Fibroblast of gingiva (primary cell): ENCODE results near the gene ABCC1.
A peak's percentile ranks its signal among the peaks of the same experiment; 100 is the strongest.

Experiments
- DNase-seq: peaks from one replicate; pipeline ENCODE4 v3.0.0-alpha.2; 2011; ENCODE audit warnings: low read depth

The ABCC1 gene

GRCh38 chr16:16021646-16021987 lies 72.2 kb downstream of the ABCC1 start:
- DNase-seq, result no peak

GRCh38 chr16:16021988-16022682 lies 72.7 kb downstream of the ABCC1 start:
- DNase-seq, result peak; percentile 94

- no peak for DNase-seq
These were observed 73.3 kb downstream of the ABCC1 start for GRCh38 chr16:16022683-16023064.

GRCh38 chr16:16025214-16025968 lies 76.0 kb downstream of the ABCC1 start:
- peak; percentile 93 for DNase-seq

GRCh38 chr16:16027728-16028310 lies 78.4 kb downstream of the ABCC1 start:
- DNase-seq, result no peak

GRCh38 chr16:16028311-16028999 lies 79.0 kb downstream of the ABCC1 start:
- no peak for DNase-seq

GRCh38 chr16:16029431-16030011 lies 80.1 kb downstream of the ABCC1 start:
- DNase-seq, result peak; percentile 24

GRCh38 chr16:16030449-16030848 lies 81.0 kb downstream of the ABCC1 start:
- DNase-seq, result no peak

- no peak for DNase-seq
These were observed 82.0 kb downstream of the ABCC1 start for GRCh38 chr16:16031401-16031800.

- no peak for DNase-seq
These were observed 83.0 kb downstream of the ABCC1 start for GRCh38 chr16:16032271-16032979.

GRCh38 chr16:16033208-16033717 lies 83.8 kb downstream of the ABCC1 start:
- no peak for DNase-seq

- DNase-seq, result no peak
These were observed 87.0 kb downstream of the ABCC1 start for GRCh38 chr16:16036359-16036792.

- no peak for DNase-seq
These were observed 88.1 kb downstream of the ABCC1 start for GRCh38 chr16:16037521-16037920.

- DNase-seq, result no peak
These were observed 88.6 kb downstream of the ABCC1 start for GRCh38 chr16:16037970-16038369.

GRCh38 chr16:16038950-16039349 lies 89.5 kb downstream of the ABCC1 start:
- no peak for DNase-seq

GRCh38 chr16:16041196-16041892 lies 91.9 kb downstream of the ABCC1 start:
- DNase-seq, result no peak

- peak; percentile 83 for DNase-seq
These were observed 92.7 kb downstream of the ABCC1 start for GRCh38 chr16:16042076-16042475.

GRCh38 chr16:16045296-16045695 lies 95.9 kb downstream of the ABCC1 start:
- DNase-seq, result no peak

GRCh38 chr16:16045879-16046278 lies 96.5 kb downstream of the ABCC1 start:
- no peak for DNase-seq

- no peak for DNase-seq
These were observed 98.3 kb downstream of the ABCC1 start for GRCh38 chr16:16047761-16048160.
